ENCODE data around the gene NOL11. TPM values are rescaled to one million over a fixed set of nuclear protein-coding genes. Genes with fewer than 3 reads are reported as not detected.

NOL11 gene
- total and polyA plus RNA-seq, 2 of the 4 experiments (the other 2 are of a cell fraction), result 26.2 to 58.3 TPM

DNA sequence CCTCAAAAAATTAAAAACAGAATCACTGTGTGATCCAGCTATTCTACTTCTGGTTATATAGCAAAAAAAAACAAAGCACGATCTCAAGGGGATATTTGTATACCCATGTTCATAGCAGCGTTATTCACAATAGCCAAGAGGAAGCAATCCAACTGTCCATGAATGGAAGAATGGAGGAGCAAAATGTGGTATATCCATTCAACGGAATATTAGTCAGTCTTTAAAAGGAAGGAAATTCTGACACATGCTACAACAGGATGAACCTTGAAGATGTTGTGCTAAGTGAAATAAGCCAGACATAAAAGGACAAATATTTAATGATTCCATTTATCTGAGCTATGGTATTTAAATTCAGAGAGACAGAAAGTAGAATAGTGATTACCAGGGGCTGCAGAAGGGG is 4.6 kb upstream of the NOL11 start:
- Histone ChIP-seq H2BK20ac (ENCODE audit: low read depth, low read length) (no peak overlapping the region), H4K5ac (ENCODE audit: low read depth, low read length) (no peak overlapping the region), H4K20me1 (ENCODE audit: insufficient read depth, low read length) (no peaks in the 10 kb centered on the region), H3K9me3 (ENCODE audit: control insufficient read depth, insufficient read depth, low read length) (no peaks in the 10 kb centered on the region), H2AK9ac (replicated peaks; ENCODE audit: low read depth, low read length, poor library complexity) (no peak overlapping the region), H3K4me2 (ENCODE audit: low read depth, low read length) (no peak overlapping the region), H3K4me3 (ENCODE audit: insufficient read depth, low read depth, low read length) (no peak overlapping the region), H3K27ac (ENCODE audit: insufficient read depth, low read length) (no peak overlapping the region), H3K9ac (ENCODE audit: low read depth, low read length) (no peak overlapping the region), H3K27me3 (ENCODE audit: control insufficient read depth, insufficient read depth, low read length) (no peaks in the 10 kb centered on the region; the same call in 1 of the 2 replicates), H2BK120ac (ENCODE audit: low read depth, low read length) (no peak overlapping the region), H3K79me1 (ENCODE audit: low read depth in 1 of 2, low read length in 2 of 2) (peaks cover 0 to 4% of the 10 kb centered on the region in 2 experiments; a peak in 3 of 4 replicates), H2BK5ac (ENCODE audit: low read depth, low read length, poor library complexity, severe bottlenecking) (no peak overlapping the region), H2AK5ac (ENCODE audit: low read depth, low read length) (no peak overlapping the region), H3K36me3 (ENCODE audit: control insufficient read depth, insufficient read depth, low read length) (no peaks in the 10 kb centered on the region), H3K4me1 (ENCODE audit: control insufficient read depth, insufficient read depth, low read length) (no peaks in the 10 kb centered on the region), H2BK15ac (ENCODE audit: low read depth, low read length) (no peak overlapping the region), H4K8ac (ENCODE audit: low read depth in 2 of 2, low read length in 2 of 2) (no peak overlapping the region), H2AFZ (replicated peaks; ENCODE audit: low read length, poor library complexity) (no peak overlapping the region), H3K23ac (ENCODE audit: low read depth, low read length) (no peak overlapping the region), H3K56ac (ENCODE audit: extremely low read depth, insufficient read depth, low read length) (no peak overlapping the region), H4K91ac (ENCODE audit: insufficient read depth, low read depth, low read length) (no peak overlapping the region), H3K4ac (ENCODE audit: low read depth, low read length) (no peak overlapping the region), H3K9me1 (ENCODE audit: insufficient read depth, low read length) (no peaks in the 10 kb centered on the region), H3K18ac (ENCODE audit: low read depth, low read length) (no peak overlapping the region), H3K14ac (replicated peaks; ENCODE audit: low read depth, low read length) (no peak overlapping the region)
- no TSS peak for BruUV-seq (replicated peaks)
- in situ Hi-C loops (cut with MboI; ENCODE audit: low sequenced_read_pairs) (no loop called here), dilution Hi-C loops (cut with HindIII; ENCODE audit: low sequenced_read_pairs, unreplicated experiment) (no loop called here), intact Hi-C loops (cut with micrococcal nuclease) (loop anchor here (10.0 kb wide), 1 partner anchor 762 kb away; no protein-coding TSS in a partner anchor)
- ChIA-PET POLR2A (ENCODE audit: unreplicated experiment) (no interaction called here), CTCF (interaction anchor here (0.5 kb wide), 1 partner anchor 373 kb away, joined by 5 read pairs; no protein-coding TSS in a partner anchor)
- no peak for ATAC-seq (ENCODE audit: low read depth)
- no CpG with 5 or more reads among the region's 3 CpGs for WGBS, 2 experiments (ENCODE audit: extremely low coverage in 2 of 2, insufficient read length in 1 of 2)
- TF ChIP-seq MAZ (IDR thresholded peaks at IDR 0.05; ENCODE audit: borderline replicate concordance, low read depth, low read length) (no peak), SMC3 (IDR thresholded peaks at IDR 0.05; ENCODE audit: low read depth, low read length) (no peak), MAFK (IDR thresholded peaks at IDR 0.05; ENCODE audit: low read depth, low read length) (no peak), ELK1 (IDR thresholded peaks at IDR 0.05; ENCODE audit: borderline replicate concordance, low read depth, low read length) (no peak), POLR2A (IDR thresholded peaks at IDR 0.05; ENCODE audit: low read depth, low read length) (no peak), CHD1 (IDR thresholded peaks at IDR 0.05; ENCODE audit: low read depth, low read length) (no peak), CEBPB (IDR thresholded peaks at IDR 0.05; ENCODE audit: low read depth, low read length) (no peak), RFX5 (IDR thresholded peaks at IDR 0.05; ENCODE audit: low read depth, low read length) (no peak), MXI1 (IDR thresholded peaks at IDR 0.05; ENCODE audit: borderline replicate concordance, low read depth, low read length) (no peak), FOS (IDR thresholded peaks at IDR 0.05; ENCODE audit: low read depth, low read length) (no peak), USF2 (IDR thresholded peaks at IDR 0.05; ENCODE audit: low read depth, low read length) (no peak), RAD21 (IDR thresholded peaks at IDR 0.05; ENCODE audit: low read length) (no peak), BHLHE40 (IDR thresholded peaks at IDR 0.05; ENCODE audit: low read depth, low read length) (no peak), NFE2L2 (IDR thresholded peaks at IDR 0.05; ENCODE audit: low read depth, low read length) (no peak), RCOR1 (IDR thresholded peaks at IDR 0.05; ENCODE audit: insufficient replicate concordance, low read length) (no peak)
- no peak for DNase-seq
